ENCODE data around the gene SYTL2.

DNA sequence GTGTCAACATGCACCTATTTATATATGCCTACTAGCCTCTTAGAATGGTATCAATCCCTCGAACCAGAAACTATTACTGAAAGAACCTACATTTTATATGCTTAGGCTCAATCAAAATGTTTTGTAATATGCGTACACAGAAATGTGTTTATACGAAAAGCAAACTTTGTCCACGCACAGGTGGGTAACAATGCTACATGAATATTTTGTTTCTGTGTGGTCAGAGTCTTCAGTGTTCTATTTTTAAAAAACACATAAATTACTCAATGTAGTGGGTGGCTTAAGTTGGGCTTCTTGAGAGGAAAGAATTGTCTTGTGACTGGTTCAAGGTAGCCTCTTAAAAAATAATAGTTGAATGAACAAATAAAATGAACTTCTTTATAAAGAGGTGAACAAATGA, 46.1 kb downstream of the SYTL2 start:
- TF ChIP-seq, protein P1, sequence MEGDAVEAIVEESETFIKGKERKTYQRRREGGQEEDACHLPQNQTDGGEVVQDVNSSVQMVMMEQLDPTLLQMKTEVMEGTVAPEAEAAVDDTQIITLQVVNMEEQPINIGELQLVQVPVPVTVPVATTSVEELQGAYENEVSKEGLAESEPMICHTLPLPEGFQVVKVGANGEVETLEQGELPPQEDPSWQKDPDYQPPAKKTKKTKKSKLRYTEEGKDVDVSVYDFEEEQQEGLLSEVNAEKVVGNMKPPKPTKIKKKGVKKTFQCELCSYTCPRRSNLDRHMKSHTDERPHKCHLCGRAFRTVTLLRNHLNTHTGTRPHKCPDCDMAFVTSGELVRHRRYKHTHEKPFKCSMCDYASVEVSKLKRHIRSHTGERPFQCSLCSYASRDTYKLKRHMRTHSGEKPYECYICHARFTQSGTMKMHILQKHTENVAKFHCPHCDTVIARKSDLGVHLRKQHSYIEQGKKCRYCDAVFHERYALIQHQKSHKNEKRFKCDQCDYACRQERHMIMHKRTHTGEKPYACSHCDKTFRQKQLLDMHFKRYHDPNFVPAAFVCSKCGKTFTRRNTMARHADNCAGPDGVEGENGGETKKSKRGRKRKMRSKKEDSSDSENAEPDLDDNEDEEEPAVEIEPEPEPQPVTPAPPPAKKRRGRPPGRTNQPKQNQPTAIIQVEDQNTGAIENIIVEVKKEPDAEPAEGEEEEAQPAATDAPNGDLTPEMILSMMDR (IDR thresholded peaks at IDR 0.05) = no peak
- TF ChIP-seq GABPA (IDR thresholded peaks at IDR 0.05; ENCODE audit: low read depth) (no peak), POLR2AphosphoS5 (IDR thresholded peaks at IDR 0.05; ENCODE audit: low read depth, low read length) (no peak), JUND (IDR thresholded peaks at IDR 0.05) (no peak), TAF1 (IDR thresholded peaks at IDR 0.05; ENCODE audit: borderline replicate concordance, low read depth, low read length) (no peak), MXI1 (IDR thresholded peaks at IDR 0.05; ENCODE audit: low read depth, low read length) (no peak), NFIC (IDR thresholded peaks at IDR 0.05; ENCODE audit: borderline replicate concordance) (no peak)
- TF ChIP-seq, protein P2, sequence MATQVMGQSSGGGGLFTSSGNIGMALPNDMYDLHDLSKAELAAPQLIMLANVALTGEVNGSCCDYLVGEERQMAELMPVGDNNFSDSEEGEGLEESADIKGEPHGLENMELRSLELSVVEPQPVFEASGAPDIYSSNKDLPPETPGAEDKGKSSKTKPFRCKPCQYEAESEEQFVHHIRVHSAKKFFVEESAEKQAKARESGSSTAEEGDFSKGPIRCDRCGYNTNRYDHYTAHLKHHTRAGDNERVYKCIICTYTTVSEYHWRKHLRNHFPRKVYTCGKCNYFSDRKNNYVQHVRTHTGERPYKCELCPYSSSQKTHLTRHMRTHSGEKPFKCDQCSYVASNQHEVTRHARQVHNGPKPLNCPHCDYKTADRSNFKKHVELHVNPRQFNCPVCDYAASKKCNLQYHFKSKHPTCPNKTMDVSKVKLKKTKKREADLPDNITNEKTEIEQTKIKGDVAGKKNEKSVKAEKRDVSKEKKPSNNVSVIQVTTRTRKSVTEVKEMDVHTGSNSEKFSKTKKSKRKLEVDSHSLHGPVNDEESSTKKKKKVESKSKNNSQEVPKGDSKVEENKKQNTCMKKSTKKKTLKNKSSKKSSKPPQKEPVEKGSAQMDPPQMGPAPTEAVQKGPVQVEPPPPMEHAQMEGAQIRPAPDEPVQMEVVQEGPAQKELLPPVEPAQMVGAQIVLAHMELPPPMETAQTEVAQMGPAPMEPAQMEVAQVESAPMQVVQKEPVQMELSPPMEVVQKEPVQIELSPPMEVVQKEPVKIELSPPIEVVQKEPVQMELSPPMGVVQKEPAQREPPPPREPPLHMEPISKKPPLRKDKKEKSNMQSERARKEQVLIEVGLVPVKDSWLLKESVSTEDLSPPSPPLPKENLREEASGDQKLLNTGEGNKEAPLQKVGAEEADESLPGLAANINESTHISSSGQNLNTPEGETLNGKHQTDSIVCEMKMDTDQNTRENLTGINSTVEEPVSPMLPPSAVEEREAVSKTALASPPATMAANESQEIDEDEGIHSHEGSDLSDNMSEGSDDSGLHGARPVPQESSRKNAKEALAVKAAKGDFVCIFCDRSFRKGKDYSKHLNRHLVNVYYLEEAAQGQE (IDR thresholded peaks at IDR 0.05; ENCODE audit: low read depth, low read length) = no peak
- TF ChIP-seq, protein P3, sequence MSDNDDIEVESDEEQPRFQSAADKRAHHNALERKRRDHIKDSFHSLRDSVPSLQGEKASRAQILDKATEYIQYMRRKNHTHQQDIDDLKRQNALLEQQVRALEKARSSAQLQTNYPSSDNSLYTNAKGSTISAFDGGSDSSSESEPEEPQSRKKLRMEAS (IDR thresholded peaks at IDR 0.05; ENCODE audit: low read depth) = no peak

Measured in SK-N-SH (cell line).